ENCODE data around the gene TP53TG5.
"Not testable (repeated sequence)": the region's sequence is repeated elsewhere in the genome, so short reads cannot be mapped to it uniquely, and the experiment has no call there.

Gene TP53TG5

GRCh38 chr20:45363611-45364492 lies 14.3 kb downstream of the TP53TG5 start:
- DNase-seq, result no peak

DNA sequence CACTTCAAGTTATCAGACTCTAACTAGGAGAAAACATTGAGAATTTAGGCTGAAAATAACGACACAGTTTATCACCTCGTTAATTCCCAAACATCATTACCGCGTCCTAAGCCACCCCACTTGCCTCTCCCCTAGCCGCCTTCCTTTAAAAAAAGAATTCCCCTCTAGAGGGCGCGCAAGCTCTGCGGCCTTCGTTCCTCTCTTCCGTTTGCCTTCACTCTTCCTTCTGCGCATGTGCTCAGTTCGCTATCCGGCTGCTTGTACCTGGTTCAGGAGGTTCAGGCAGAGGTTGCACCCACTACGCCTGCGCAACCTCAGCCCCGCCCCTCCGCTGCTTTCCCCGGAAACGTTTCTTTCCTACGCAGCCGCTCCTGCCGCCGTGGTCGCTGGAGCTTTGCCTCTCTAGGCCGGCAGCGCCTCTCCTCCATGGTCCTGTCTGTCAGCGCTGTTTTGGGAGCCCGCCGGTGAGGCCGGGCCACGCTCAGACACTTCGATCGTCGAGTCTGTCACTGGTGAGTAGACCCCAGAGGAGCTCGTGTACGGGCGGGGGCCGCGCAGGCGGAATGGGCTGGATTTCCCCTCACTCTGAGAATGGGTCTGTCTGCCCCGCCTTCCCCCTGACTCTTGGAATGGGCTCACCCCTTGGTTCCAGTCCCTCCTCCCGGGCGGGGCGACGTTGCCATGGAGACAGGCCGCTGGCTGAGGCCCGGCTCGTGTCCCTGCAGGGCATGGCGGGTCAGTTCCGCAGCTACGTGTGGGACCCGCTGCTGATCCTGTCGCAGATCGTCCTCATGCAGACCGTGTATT lies 15.1 kb downstream of the TP53TG5 start, which contains the start of gene SYS1:
TSS of gene SYS1 (plus strand) at position 353 of the 807 bp plus-strand sequence. CDS start at position 729, 376 bp downstream.
- DNase-seq, result peak; percentile 97

- DNase-seq, result no peak
Observed at GRCh38 chr20:45361793-45362192, 16.3 kb downstream of the TP53TG5 start.

GRCh38 chr20:45359406-45360148 lies 18.5 kb downstream of the TP53TG5 start:
- no peak for DNase-seq

- DNase-seq, result no peak
Observed at GRCh38 chr20:45359069-45359405, 19.1 kb downstream of the TP53TG5 start.

DNA sequence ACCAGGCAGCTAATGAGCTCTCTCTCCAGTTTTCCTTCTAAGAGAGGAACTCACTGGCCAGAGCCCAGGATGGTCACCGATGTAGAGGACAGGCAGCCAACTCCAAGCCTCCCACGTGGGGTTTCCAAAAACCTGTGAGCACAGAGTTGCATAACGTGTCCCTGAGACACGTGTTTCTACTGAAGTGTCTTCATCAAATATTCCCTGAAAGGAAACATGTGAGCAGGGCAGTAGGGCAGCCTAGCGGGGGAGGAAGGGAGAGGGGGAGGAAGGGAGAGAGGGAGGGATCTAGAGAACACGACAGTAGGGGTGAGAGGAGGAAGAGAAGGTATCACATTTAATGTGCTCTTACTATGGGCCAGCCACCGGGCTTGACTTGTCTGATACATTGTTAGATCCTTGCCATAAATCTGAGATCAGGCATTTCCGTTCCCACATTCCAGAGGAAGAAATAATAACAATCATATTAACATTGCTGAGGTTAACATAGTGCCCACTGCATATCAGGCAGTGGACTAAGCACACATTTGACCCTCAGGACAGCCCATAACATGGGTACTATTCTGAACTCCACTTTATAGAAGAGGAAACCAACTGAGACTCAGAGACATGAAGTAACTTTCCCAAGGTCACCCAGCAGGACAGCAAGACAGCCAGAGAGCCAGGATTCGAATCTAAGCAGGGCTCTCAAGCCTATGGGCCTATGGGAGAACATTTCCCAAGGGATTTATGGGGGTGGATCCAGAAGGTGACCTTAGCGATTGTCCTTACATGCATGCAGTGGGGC lies 19.6 kb downstream of the TP53TG5 start:
- peak; percentile 21 for DNase-seq

DNA sequence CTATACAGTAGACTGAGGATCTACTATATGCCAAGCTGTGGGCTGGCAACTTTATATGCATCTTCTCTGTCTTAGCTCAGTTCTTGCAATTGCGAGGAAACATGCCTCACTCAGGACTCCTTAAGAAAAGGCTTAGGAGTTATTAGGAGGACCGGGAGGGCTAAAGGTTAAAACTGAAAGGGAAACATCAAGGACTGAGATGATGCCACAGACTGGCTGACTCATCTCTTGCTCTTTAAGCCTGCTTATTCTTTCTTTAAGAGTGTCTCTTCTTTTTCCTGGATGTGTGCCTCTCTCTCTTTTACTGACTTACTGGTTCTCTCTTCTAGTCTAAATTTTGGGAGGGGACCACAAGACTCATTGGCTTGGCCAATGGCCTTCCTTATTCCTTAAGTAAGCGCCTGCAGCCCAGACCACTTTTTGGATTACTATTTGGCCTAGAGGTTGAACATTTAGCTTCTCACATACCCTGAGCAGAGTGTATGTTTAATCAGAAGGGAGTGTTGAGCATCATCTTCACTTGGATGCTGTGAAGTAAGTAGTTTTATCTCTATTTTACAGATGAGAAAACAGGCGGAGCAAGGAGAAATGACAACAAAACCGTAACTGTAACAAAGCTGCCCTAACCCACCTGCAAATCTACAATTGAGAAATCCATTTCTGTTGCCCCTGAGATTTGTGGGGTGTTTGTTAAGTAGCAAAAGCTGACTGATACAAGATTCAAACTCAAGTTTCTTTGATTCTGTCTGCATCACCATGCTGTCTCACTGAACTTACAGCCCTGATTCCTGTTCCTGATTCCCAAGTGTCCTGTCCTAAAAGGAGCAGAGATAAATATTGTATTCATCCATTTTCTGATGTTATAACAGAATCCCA lies 22.7 kb downstream of the TP53TG5 start:
- no peak for DNase-seq

GRCh38 chr20:45354423-45355208 lies 23.5 kb downstream of the TP53TG5 start:
- DNase-seq, result no peak

DNA sequence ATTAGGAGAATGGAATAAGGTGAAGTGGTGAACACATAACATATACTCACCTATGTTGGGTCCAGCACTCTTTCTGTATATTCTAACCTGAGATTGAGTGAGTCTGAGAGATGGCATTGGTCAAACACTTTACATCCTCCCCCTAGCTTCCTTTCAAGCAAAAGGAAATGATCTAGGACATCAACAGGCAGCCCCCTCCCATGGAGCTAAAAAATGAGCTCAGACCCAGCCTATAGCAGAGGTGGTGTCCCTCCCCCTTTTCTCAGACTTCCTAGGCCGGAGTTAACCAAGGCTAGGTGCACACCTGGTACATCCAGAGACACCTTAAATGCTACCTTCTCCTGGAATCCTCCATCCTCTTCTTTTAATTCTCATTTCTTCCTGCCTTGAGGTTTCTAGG lies 24.4 kb downstream of the TP53TG5 start:
- no peak for DNase-seq

DNA sequence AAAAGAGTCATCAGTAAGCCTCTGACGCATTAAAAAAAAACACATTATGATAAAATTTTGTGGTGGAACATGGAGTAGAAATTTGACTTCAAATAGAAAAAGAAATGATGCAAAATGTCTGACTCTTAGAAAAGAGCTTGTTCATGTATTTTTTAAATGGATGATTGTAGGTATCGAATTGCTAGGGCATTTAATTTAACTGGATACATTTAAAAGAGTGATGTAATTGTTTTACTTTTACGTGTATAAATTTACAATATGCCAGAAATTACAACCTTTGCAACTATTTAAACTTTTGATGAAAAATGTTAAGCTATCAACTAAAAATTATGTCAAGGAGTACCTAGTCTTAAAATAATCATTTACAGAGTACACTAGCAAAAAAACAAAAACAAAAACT lies 25.4 kb downstream of the TP53TG5 start:
- no peak for DNase-seq

DNA sequence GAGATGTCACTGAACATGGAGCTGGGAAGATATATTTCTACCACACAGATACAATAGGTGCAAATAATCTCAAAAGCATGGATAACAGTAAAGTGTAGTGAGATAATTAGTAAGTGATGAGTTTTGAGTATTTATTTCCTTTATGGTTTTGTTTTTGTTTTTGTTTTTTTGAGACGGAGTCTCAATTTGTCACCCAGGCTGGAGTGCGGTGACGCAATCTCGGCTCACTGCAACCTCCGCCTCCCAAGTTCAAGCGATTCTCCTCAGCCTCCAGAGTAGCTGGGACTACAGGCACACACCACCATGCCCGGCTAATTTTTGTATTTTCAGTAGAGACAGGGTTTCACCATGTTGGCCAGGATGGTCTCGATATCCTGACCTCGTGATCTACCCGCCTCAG lies 27.3 kb downstream of the TP53TG5 start:
- not testable (repeated sequence) for DNase-seq

DNA sequence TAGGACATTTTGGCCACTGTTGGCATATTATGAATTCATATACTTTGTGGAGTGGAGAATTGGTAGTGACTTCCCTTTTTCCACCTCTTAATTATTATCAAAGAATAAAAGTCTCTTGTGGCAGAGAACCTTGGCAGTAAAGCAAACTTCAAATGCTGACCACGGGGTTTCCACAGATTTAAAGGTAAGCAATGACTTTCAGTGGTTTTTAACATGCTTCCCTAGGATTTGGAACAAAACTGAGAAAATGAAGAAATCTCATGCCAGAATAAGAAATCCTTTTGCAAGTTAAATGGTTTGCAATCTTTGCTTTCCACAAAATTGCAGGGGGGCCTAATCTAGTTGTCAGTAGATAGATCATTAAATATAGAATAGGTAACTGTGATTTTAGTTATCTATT lies 27.9 kb downstream of the TP53TG5 start:
- no peak for DNase-seq

DNA sequence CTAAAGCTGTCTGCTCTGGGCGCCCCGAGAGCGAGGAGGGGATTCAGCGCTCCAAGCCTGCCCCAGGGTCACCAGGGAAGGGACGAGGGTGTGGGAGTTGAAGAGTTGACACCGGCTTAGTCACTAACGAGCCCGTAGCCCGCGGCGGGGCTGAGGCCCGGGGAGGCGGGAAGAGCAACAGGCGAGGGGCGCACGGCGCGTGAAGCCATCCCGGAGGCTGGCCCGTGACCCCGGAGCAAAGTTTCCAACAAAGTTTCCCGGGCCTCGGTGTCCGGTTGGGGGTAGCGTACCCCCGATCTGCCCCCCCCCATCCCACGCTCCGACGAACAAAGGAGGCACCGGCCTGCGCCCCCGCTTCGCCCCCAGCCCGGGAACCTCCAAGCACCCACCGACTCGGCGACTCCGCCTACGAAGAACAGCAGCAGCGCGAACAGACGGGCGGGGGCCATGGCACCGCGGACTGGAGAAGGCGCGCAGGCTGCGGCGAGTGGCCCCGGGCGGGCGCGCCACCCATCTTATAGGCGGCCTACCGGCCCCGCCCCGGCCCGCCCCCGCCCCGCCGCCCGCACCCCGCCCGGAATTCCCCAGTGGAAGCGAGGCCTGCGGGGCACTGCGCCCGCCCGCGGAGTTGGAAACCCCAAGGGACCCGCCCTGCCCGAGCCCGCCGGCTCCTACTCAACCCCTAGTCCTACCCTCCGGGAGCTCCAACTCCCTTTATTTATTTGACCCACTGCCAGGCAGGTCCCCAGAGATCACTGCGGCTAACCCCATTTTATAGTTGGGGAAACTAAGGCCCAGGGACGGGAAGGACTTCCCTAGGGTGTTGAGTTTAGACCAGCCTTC lies 30.0 kb downstream of the TP53TG5 start, which contains the start of gene SDC4:
TSS of gene SDC4 (minus strand) at position 489 of the 843 bp plus-strand sequence. CDS start at position 449, 40 bp downstream.
- DNase-seq, result peak; percentile 23

GRCh38 chr20:45347297-45347935 lies 30.7 kb downstream of the TP53TG5 start:
- no peak for DNase-seq

- DNase-seq, result no peak
Observed at GRCh38 chr20:45346851-45347250, 31.3 kb downstream of the TP53TG5 start.

GRCh38 chr20:45346291-45346718 lies 31.8 kb downstream of the TP53TG5 start:
- DNase-seq, result no peak

DNA sequence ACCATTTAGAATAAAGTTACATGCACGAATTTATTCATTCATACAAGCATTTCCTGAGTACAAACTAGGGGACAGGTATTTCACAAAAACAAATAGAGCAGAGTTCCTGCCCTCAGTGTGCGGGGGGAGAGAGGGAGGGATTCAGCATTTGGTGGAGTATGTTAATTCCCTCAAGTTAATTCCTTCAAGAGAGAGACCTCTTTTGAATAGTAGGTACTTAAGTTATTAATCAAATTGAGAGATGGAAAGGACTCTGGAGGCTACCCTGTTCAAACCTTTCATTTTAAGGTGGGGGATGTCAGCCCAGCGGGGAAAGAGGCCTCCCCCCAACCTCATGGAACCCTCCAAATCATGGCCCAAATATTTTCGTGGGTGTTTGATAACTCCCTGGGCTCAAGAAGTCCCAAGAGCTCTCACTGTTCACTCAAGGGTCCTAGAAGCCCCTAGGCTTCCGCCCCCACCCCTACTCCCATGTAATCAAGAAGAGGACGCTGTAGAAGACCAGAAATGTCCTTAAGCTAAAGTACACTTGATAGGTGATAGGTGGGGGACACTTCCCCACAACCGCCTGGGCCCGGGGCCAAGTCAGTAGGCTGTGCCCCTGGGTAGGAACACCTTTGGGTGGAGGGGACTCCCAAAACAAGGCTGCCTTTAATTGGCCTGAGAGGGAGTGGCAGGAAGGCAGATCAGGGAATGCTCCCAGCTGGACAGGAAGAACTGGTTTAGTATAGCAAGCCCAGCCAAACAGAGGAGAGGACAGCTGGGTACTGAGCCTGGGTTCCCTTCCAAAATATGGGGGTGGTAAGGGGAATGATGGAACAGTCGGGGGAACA lies 32.8 kb downstream of the TP53TG5 start:
- DNase-seq, result peak; percentile 54

Measured in DMS153 (cell line).